ENCODE data around the gene SETBP1. TPM values are rescaled to one million over a fixed set of nuclear protein-coding genes. Genes with fewer than 3 reads are reported as not detected.

SETBP1 gene
- total and polyA plus RNA-seq, 2 of the 8 experiments (the other 6 are each of a cell fraction or from before 2014, with no cell fraction given), result 2.0 to 6.5 TPM

GRCh38 chr18:44943311-44943881, 262.7 kb downstream of the SETBP1 start:
- H3K9me3 ChIP-seq (ENCODE audit: insufficient read depth in 2 of 2, low read depth in 1 of 2, low read length in 1 of 2), result no peaks in the 10 kb centered on the region
- no peak overlapping the region for H3K56ac ChIP-seq (replicated peaks; ENCODE audit: insufficient read length, low read depth, low read length)
- H3K9ac ChIP-seq (replicated peaks in 1 of 4; ENCODE audit: extremely low read depth in 1 of 4, low read depth in 3 of 4, low read length in 3 of 4), result no peak overlapping the region
- FAIRE-seq, result peak; percentile 75
- 0 out of 2 replicates have a peak, but pooled peaks have one; percentile 62 for TF ChIP-seq TCF12 (IDR thresholded peaks at IDR 0.05; ENCODE audit: low read depth, low read length)
- no peak for TF ChIP-seq BACH1 (IDR thresholded peaks at IDR 0.05; ENCODE audit: low read length)
- TF ChIP-seq HDAC2 (IDR thresholded peaks at IDR 0.05; ENCODE audit: borderline replicate concordance in 1 of 2, low read depth in 2 of 2, low read length in 2 of 2), result peak; percentile 83 to 100; a peak in 3 of 4 replicates
- TF ChIP-seq EP300 (IDR thresholded peaks at IDR 0.05; ENCODE audit: borderline replicate concordance in 1 of 2, low read depth in 2 of 2, low read length in 2 of 2), result peak in 1 of 2 experiments; percentile 65; a peak in 1 of 3 replicates
- TF ChIP-seq BCL11A (IDR thresholded peaks at IDR 0.05; ENCODE audit: low read depth in 2 of 2, low read length in 2 of 2), result peak in 1 of 2 experiments; percentile 58
- peak; percentile 91 for TF ChIP-seq TEAD4 (IDR thresholded peaks at IDR 0.05; ENCODE audit: low read depth, low read length)
- no peak for TF ChIP-seq FOSL1 (IDR thresholded peaks at IDR 0.05; ENCODE audit: insufficient read depth, low read depth, low read length)
- TF ChIP-seq CHD2 (IDR thresholded peaks at IDR 0.05; ENCODE audit: low read length), result no peak
- peak; percentile 98 for TF ChIP-seq NANOG (IDR thresholded peaks at IDR 0.05; ENCODE audit: insufficient read depth, low read depth, low read length, poor library complexity, severe bottlenecking)
- 0 out of 2 replicates have a peak, but pooled peaks have one; percentile 72 for TF ChIP-seq RXRA (IDR thresholded peaks at IDR 0.05; ENCODE audit: insufficient read depth, low read depth, low read length)
- TF ChIP-seq SP1 (IDR thresholded peaks at IDR 0.05; ENCODE audit: low read depth, low read length), result peak; percentile 38; the same call in 1 of the 2 replicates
- peaks cover 3 to 20% (median 6%) of the 10 kb centered on the region in 4 experiments; a peak in 5 of 7 replicates for H3K27me3 ChIP-seq (replicated peaks in 1 of 4; ENCODE audit: control insufficient read depth in 3 of 4, extremely low read depth in 1 of 4, insufficient read depth in 3 of 4, low read length in 3 of 4)
- H2BK120ac ChIP-seq (replicated peaks; ENCODE audit: low read depth, low read length), result no peak overlapping the region
- no peak overlapping the region for H2BK12ac ChIP-seq (ENCODE audit: low read depth, low read length)
- H3K36me3 ChIP-seq (ENCODE audit: control insufficient read depth in 2 of 4, insufficient read depth in 4 of 4, low read length in 3 of 4), result no peaks in the 10 kb centered on the region
- no peak overlapping the region for H2BK5ac ChIP-seq (ENCODE audit: low read depth, low read length)
- H2AK5ac ChIP-seq (ENCODE audit: low read depth, low read length), result no peak overlapping the region
- no peak overlapping the region for H3K18ac ChIP-seq (ENCODE audit: extremely low read depth, low read length)
- no peak overlapping the region for H3K4ac ChIP-seq (replicated peaks; ENCODE audit: insufficient read length, low read depth, low read length)
- WGBS, 2 experiments (ENCODE audit: extremely low coverage in 1 of 2, insufficient coverage in 1 of 2, insufficient read length in 1 of 2, insufficient replicate concordance in 2 of 2, low coverage in 1 of 2, low lambda C conversion rate in 2 of 2, missing lambda C conversion rate in 1 of 2), result 21% methylated on average over 2 of the region's 2 CpGs; no CpG with 5 or more reads in 1 of the 2 experiments
- H3K4me1 ChIP-seq (replicated peaks in 1 of 4; ENCODE audit: control insufficient read depth in 3 of 4, insufficient read depth in 4 of 4, low read length in 3 of 4), result peaks cover 0 to 17% (median 10%) of the 10 kb centered on the region in 4 experiments; a peak in 4 of 7 replicates
- no peak overlapping the region for H4K8ac ChIP-seq (ENCODE audit: extremely low read depth, insufficient read depth, low read length)
- peak; percentile 39 to 53 for DNase-seq (ENCODE audit: low read depth in 1 of 2, low spot score in 2 of 2)
- H3K14ac ChIP-seq (ENCODE audit: insufficient read length), result no peak overlapping the region
- ChIA-PET POLR2A (ENCODE audit: partially characterized antibody) (interaction anchor here (0.6 to 0.7 kb wide), 2 partner anchors 9 to 110 kb away, joined by 3 read pairs; no protein-coding TSS in a partner anchor), CTCF (ENCODE audit: partially characterized antibody) (interaction anchor here (0.6 to 1.3 kb wide), 10 partner anchors 9 to 441 kb away, joined by 3 to 5 read pairs (median 4); no protein-coding TSS in a partner anchor)
- no peak overlapping the region for H4K5ac ChIP-seq (ENCODE audit: insufficient read length, low read depth, low read length)
- no peaks in the 10 kb centered on the region for H3K79me2 ChIP-seq (ENCODE audit: control insufficient read depth in 1 of 2, insufficient read depth in 2 of 2, low read length in 2 of 2)
- H3K27ac ChIP-seq (ENCODE audit: low read depth, low read length), result no peak overlapping the region
- no peak overlapping the region for H3K4me3 ChIP-seq (ENCODE audit: extremely low read depth in 1 of 4, insufficient read depth in 2 of 4, low read depth in 3 of 4, low read length in 4 of 4)
- H2BK20ac ChIP-seq (ENCODE audit: low read length), result no peak overlapping the region
- no peak overlapping the region for H2BK15ac ChIP-seq (ENCODE audit: low read length)
- no peak overlapping the region for H4K91ac ChIP-seq (replicated peaks; ENCODE audit: insufficient read length, low read length)
- 0 out of 4 replicates have a peak overlapping the region, but pooled peaks of 1 of the 2 experiments have one; percentile 7 for H3K4me2 ChIP-seq (ENCODE audit: insufficient read depth in 1 of 2, low read depth in 2 of 2, low read length in 2 of 2)
- no peak overlapping the region for H3K23ac ChIP-seq (ENCODE audit: insufficient read length)
- peaks cover 2% of the 10 kb centered on the region in 2 experiments for H4K20me1 ChIP-seq (replicated peaks in 1 of 2; ENCODE audit: control insufficient read depth in 1 of 2, insufficient read depth in 2 of 2, low read length in 2 of 2)
- H2AFZ ChIP-seq (ENCODE audit: low read length), result no peak overlapping the region
- H3K79me1 ChIP-seq (ENCODE audit: low read depth, low read length), result no peaks in the 10 kb centered on the region
- no peaks in the 10 kb centered on the region; the same call in 1 of the 2 replicates for H3K23me2 ChIP-seq (ENCODE audit: low read depth, low read length)

Data from H1 (cell line).